Left ventricle myocardium inferior (tissue), 1 donor: ENCODE results near the gene XRCC5. TPM values are rescaled to one million over a fixed set of nuclear protein-coding genes. Genes with fewer than 3 reads are reported as not detected.

Experiments used
- DNase-seq: peaks from one replicate; pipeline ENCODE4 v3.0.0-alpha.2; 2020
- H3K27ac ChIP-seq: fragments of 200-600 bp; replicated peaks from 2 replicates; pipeline ENCODE4 v1.8.0; 2021
- H3K27me3 ChIP-seq: fragments of 200-600 bp; 2 replicates; pipeline ENCODE4 v1.8.0; 2021; ENCODE audit warnings: low read depth
- H3K36me3 ChIP-seq: fragments of 200-600 bp; 2 replicates; pipeline ENCODE4 v1.8.0; 2021
- H3K4me1 ChIP-seq: fragments of 200-600 bp; 2 replicates; pipeline ENCODE4 v1.8.0; 2021
- H3K4me3 ChIP-seq: fragments of 200-600 bp; 2 replicates; pipeline ENCODE4 v1.8.0; 2021; ENCODE audit warnings: mild to moderate bottlenecking, moderate library complexity
- H3K9me3 ChIP-seq: fragments of 200-600 bp; replicated peaks from 2 replicates; pipeline ENCODE4 v1.8.0; 2021
- intact Hi-C: fragments of 100-400 bp; cut with micrococcal nuclease; formaldehyde crosslinking; loops from one replicate; pipeline ENCODE4 v1.11.0; 2022
- total RNA-seq: library from RNA; stranded (reverse); fragmentation: NEBNext Ultra II Directional; extraction: Animal tissue kit (Norgen Biotek cat#: 25700); gene quantifications from one replicate; pipeline ENCODE4 v1.2.1, GENCODE V29; 2021
- TF ChIP-seq, protein P1 (sequence below): fragments of 200-600 bp; IDR thresholded peaks from 2 replicates; pipeline ENCODE4 v1.8.0; 2021; ENCODE audit warnings: antibody characterized with exemption, mild to moderate bottlenecking, borderline replicate concordance
- donor health status: DM: no; HTN: yes; CAD: no; lungs with severe emphysema.

XRCC5 gene
- total RNA-seq, 1 donor from 2014 or later, result 110 TPM

DNA sequence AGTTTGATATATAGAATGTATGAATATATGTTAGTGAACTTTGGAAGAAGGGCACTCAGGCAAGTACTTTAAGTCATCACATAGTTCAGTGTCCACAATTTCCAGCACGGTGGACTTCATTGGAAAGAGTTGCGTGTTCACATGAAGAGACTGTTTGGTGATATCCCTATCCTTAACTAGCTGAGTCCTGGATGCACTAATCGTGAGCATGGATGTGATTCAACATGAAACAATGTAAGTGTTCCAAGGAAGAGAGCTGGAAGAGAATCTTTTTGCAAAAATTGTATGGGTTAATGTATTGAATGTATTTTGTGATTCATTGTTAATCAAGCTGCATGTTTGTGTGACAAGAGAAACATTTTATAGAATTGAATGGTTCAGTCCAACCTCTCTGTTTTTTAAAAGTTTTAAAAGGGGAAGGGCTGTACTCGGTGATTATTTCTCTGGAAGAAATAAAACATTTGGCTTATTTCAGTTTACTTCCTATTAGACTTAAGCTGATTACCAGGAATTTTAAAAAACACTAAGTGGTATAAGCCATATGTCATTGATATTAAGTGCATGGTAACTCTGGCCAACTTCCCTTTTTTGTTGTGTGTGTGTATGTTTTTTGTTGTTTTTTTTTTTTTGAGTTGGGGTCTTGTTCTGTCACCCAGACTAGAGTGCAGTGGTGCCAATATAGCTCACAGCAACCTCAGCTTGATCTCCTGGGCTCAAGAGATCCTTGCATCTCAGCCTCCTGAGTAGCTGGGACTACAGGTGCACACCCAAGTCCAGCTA lies 8.6 kb downstream of the XRCC5 start:
- intact Hi-C loops, result no loop called here
- Histone ChIP-seq H3K27me3 (no peaks in the 10 kb centered on the region), H3K4me1 (peaks cover 42% of the 10 kb centered on the region), H3K36me3 (peaks cover 86% of the 10 kb centered on the region), H3K9me3 (no peaks in the 10 kb centered on the region), H3K4me3 (no peak overlapping the region), H3K27ac (no peak overlapping the region)
- no peak for DNase-seq
- TF ChIP-seq, protein P1, sequence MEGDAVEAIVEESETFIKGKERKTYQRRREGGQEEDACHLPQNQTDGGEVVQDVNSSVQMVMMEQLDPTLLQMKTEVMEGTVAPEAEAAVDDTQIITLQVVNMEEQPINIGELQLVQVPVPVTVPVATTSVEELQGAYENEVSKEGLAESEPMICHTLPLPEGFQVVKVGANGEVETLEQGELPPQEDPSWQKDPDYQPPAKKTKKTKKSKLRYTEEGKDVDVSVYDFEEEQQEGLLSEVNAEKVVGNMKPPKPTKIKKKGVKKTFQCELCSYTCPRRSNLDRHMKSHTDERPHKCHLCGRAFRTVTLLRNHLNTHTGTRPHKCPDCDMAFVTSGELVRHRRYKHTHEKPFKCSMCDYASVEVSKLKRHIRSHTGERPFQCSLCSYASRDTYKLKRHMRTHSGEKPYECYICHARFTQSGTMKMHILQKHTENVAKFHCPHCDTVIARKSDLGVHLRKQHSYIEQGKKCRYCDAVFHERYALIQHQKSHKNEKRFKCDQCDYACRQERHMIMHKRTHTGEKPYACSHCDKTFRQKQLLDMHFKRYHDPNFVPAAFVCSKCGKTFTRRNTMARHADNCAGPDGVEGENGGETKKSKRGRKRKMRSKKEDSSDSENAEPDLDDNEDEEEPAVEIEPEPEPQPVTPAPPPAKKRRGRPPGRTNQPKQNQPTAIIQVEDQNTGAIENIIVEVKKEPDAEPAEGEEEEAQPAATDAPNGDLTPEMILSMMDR, result no peak

DNA sequence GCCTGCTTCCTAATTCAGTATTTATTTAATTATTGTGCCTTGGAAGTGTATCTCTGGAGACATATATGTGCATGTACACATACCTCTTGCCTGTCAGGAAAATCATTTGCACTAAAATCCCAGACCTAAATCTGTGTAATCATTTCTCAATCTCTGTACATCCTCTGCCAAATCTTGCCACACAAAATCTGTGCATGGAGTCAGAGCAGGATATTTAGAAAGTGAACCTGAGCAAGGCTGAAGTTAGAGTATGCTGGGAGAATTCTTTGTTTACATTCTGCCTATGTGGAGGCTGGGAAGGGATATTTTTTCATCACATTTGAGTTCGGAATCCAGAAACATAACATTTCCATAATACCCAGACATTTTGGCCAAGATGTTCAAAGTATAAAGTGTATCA lies 9.3 kb downstream of the XRCC5 start:
- no peak for DNase-seq
- intact Hi-C loops, result no loop called here
- no peaks in the 10 kb centered on the region for H3K9me3 ChIP-seq
- no peak overlapping the region for H3K27ac ChIP-seq
- TF ChIP-seq, protein P1, result no peak
- peaks cover 86% of the 10 kb centered on the region for H3K36me3 ChIP-seq
- H3K27me3 ChIP-seq, result no peaks in the 10 kb centered on the region
- H3K4me1 ChIP-seq, result peaks cover 34% of the 10 kb centered on the region
- H3K4me3 ChIP-seq, result no peak overlapping the region

DNA sequence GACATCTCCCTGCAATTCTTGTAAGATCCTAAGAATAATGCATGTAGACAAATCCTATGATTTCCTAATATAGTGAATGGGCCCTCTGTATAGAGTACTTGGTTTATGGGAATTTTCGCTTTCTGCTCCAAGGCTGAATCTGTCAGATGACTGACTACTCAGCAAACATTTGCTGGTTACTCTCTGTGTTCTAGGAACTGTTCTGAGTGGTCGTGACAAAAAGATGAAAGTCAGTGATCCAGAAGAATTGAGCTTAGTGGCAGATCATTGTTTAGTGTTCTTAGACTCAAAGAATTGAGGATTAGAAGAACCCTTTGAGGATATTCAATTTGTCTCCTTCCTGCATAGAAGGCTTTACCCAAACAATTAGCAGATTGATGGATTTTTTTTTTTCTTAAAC lies 10.0 kb downstream of the XRCC5 start:
- Histone ChIP-seq H3K27me3 (no peaks in the 10 kb centered on the region), H3K4me3 (no peak overlapping the region), H3K4me1 (peaks cover 29% of the 10 kb centered on the region), H3K9me3 (no peaks in the 10 kb centered on the region), H3K36me3 (peaks cover 86% of the 10 kb centered on the region), H3K27ac (no peak overlapping the region)
- intact Hi-C loops, result no loop called here
- TF ChIP-seq, protein P1, result no peak
- no peak for DNase-seq

DNA sequence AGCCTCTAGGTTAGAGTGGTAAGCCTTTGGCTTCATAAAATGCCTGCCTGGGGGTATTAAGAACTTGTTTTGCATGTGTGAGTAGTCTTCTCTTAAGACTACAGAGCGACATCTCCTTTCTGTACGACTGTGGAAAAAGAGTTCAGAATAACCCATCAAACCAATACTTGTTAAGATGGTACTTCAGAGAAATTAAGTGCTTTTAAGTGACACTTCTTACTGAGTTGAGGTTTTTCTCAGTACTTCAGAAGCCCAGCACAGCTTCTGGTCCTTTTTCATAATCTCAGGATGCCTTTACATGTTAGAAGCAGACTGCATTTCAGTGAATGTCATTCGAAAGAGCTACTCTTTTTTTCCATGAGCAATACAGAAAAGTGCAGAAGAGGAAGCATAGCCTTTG lies 10.8 kb downstream of the XRCC5 start:
- H3K36me3 ChIP-seq, result peaks cover 90% of the 10 kb centered on the region
- no peak overlapping the region for H3K4me3 ChIP-seq
- peaks cover 23% of the 10 kb centered on the region for H3K4me1 ChIP-seq
- no peak for DNase-seq
- TF ChIP-seq, protein P1, result no peak
- intact Hi-C loops, result no loop called here
- no peaks in the 10 kb centered on the region for H3K27me3 ChIP-seq
- H3K27ac ChIP-seq, result no peak overlapping the region
- no peaks in the 10 kb centered on the region for H3K9me3 ChIP-seq

DNA sequence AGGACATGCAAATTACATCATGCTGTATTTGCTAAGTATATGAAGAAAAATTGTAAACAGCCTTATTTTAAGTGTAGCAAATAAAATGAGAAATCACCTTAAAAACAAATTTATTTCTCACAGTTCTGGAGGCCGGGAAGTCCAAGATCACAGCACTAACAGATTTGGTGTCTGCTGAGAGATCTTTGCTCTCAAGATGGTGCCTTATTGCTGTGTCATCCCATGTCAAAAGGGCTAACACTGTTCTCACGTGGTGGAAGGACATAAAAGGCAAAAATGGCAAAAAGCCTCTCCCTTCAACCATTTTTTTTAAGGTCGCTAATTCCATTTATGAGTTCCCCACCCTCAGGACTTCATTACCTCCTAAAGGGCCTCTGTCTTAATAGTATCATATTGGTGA lies 12.1 kb downstream of the XRCC5 start:
- H3K9me3 ChIP-seq, result no peaks in the 10 kb centered on the region
- H3K4me1 ChIP-seq, result peaks cover 12% of the 10 kb centered on the region
- H3K36me3 ChIP-seq, result peaks cover 99% of the 10 kb centered on the region
- TF ChIP-seq, protein P1, result no peak
- no peak overlapping the region for H3K4me3 ChIP-seq
- DNase-seq, result no peak
- intact Hi-C loops, result no loop called here
- H3K27me3 ChIP-seq, result no peaks in the 10 kb centered on the region
- no peak overlapping the region for H3K27ac ChIP-seq
